ENCODE data around the gene AFG1L.

The AFG1L gene

DNA sequence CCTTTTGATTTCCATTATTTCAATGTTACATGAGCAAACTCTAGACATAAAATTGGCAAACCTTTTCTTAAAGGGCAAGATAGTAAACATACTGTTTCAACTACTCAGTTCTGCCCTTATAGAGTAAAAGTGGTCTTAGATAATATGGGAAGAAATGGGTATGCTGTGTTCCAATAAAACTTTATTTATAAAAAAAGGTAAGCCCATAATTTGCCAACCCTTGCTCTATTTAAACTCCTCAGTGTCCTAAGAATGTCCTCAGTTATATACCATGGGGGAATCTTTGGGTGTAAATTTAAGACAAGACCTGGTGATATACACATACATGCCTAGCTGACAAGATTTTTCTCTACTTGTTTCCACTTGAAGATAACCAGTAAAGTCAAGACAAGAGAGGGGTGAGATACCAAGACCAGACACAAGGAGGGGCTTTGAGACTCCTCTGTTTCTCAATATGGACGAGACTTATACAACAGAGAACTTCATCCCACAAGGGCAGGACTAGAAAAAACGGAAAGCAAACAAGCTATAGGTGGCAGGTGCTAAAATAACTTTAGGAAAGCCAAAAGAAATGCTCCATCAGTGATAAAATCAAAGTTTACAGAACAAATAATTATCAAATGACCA, 44.5 kb upstream of the AFG1L start:
- no peak overlapping the region for H3K4me3 ChIP-seq (ENCODE audit: low read depth in 1 of 2, low read length in 2 of 2)
- peaks cover 39% of the 10 kb centered on the region; the same call in 1 of the 2 replicates for H4K20me1 ChIP-seq (ENCODE audit: insufficient read depth, low read length)
- H3K9ac ChIP-seq (ENCODE audit: low read depth, low read length): no peak overlapping the region
- no peak overlapping the region for H2AFZ ChIP-seq (ENCODE audit: low read depth, low read length)
- peaks cover 97% of the 10 kb centered on the region for H3K79me2 ChIP-seq (ENCODE audit: insufficient read depth, low read length)
- peaks cover 19% of the 10 kb centered on the region for H3K36me3 ChIP-seq (ENCODE audit: insufficient read depth, low read length)
- H3K27me3 ChIP-seq (ENCODE audit: insufficient read depth, low read length, poor library complexity): no peaks in the 10 kb centered on the region
- H3K9me3 ChIP-seq (ENCODE audit: insufficient read depth, low read length, severe bottlenecking): no peaks in the 10 kb centered on the region
- ATAC-seq (ENCODE audit: insufficient read depth, low read depth): no peak
- DNase-seq: no peak
- no peak overlapping the region for H3K27ac ChIP-seq (ENCODE audit: low read length)
- TF ChIP-seq CTCF (IDR thresholded peaks at IDR 0.05; ENCODE audit: borderline replicate concordance, extremely low read depth, low read length, poor library complexity, severe bottlenecking): peak; percentile 39
- no peak for TF ChIP-seq EZH2 (IDR thresholded peaks at IDR 0.05; ENCODE audit: borderline replicate concordance, low read depth, low read length, severe bottlenecking)
- peaks cover 21% of the 10 kb centered on the region for H3K4me1 ChIP-seq (ENCODE audit: insufficient read depth, low read length)
- no peak overlapping the region for H3K4me2 ChIP-seq (ENCODE audit: insufficient read depth, low read length)

DNA sequence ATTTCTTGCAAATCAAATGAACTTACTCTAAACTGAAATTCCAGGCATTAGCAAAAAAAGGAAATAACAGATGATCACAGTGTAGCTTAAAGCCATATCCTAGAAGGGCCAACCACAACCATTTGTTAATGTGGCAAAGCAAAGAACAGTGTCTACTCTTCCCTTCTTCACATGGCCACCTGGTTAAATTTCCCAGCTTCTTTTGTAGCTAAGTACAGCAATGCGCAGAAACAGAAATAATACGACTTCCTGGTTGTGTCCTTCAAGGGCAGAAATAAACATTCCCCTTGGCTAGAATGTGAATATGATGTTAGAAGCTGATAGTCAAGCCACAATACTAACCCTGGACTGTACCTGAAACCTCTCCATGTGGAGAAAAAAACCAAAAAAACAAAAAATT, 43.6 kb upstream of the AFG1L start:
- peak; percentile 86 for ATAC-seq (ENCODE audit: insufficient read depth, low read depth)
- Histone ChIP-seq H4K20me1 (ENCODE audit: insufficient read depth, low read length) (peaks cover 42% of the 10 kb centered on the region), H3K9me3 (ENCODE audit: insufficient read depth, low read length, severe bottlenecking) (no peaks in the 10 kb centered on the region), H3K36me3 (ENCODE audit: insufficient read depth, low read length) (peaks cover 26% of the 10 kb centered on the region), H2AFZ (ENCODE audit: low read depth, low read length) (no peak overlapping the region), H3K4me1 (ENCODE audit: insufficient read depth, low read length) (peaks cover 21% of the 10 kb centered on the region), H3K9ac (ENCODE audit: low read depth, low read length) (no peak overlapping the region), H3K27ac (ENCODE audit: low read length) (0 out of 2 replicates have a peak overlapping the region, but pooled peaks have one; percentile 7), H3K4me2 (ENCODE audit: insufficient read depth, low read length) (no peak overlapping the region), H3K79me2 (ENCODE audit: insufficient read depth, low read length) (peaks cover 99% of the 10 kb centered on the region), H3K27me3 (ENCODE audit: insufficient read depth, low read length, poor library complexity) (no peaks in the 10 kb centered on the region), H3K4me3 (ENCODE audit: low read depth in 1 of 2, low read length in 2 of 2) (no peak overlapping the region)
- DNase-seq: no peak
- no peak for TF ChIP-seq EZH2 (IDR thresholded peaks at IDR 0.05; ENCODE audit: borderline replicate concordance, low read depth, low read length, severe bottlenecking)
- TF ChIP-seq CTCF (IDR thresholded peaks at IDR 0.05; ENCODE audit: borderline replicate concordance, extremely low read depth, low read length, poor library complexity, severe bottlenecking): no peak

DNA sequence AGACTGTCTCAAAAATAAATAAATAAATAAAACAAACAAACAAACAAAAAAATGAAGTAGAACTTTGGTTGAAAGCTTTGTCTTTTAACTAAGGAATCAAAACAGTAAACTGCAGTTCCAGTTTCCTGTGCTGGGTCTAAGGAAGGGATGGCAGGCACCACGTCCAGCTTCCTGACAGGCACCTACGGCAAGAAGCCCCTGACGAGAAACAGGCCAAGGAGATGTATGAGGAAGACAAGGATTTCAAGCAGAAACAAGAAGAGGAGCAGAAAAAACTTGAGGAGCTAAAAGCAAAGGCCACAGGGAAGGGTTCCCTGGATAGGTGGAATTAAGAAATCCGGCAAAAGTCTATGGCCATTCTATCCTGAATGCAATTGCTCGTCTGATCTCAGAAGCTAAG, 42.8 kb upstream of the AFG1L start:
- DNase-seq: no peak
- Histone ChIP-seq H3K27ac (ENCODE audit: low read length) (no peak overlapping the region), H4K20me1 (ENCODE audit: insufficient read depth, low read length) (peaks cover 36% of the 10 kb centered on the region), H3K4me3 (ENCODE audit: low read depth in 1 of 2, low read length in 2 of 2) (no peak overlapping the region), H3K27me3 (ENCODE audit: insufficient read depth, low read length, poor library complexity) (no peaks in the 10 kb centered on the region), H3K4me2 (ENCODE audit: insufficient read depth, low read length) (no peak overlapping the region), H3K36me3 (ENCODE audit: insufficient read depth, low read length) (peaks cover 21% of the 10 kb centered on the region; the same call in 1 of the 2 replicates), H3K79me2 (ENCODE audit: insufficient read depth, low read length) (peaks cover 99% of the 10 kb centered on the region), H2AFZ (ENCODE audit: low read depth, low read length) (no peak overlapping the region), H3K9me3 (ENCODE audit: insufficient read depth, low read length, severe bottlenecking) (no peaks in the 10 kb centered on the region), H3K4me1 (ENCODE audit: insufficient read depth, low read length) (peaks cover 22% of the 10 kb centered on the region), H3K9ac (ENCODE audit: low read depth, low read length) (no peak overlapping the region)
- no peak for ATAC-seq (ENCODE audit: insufficient read depth, low read depth)
- TF ChIP-seq EZH2 (IDR thresholded peaks at IDR 0.05; ENCODE audit: borderline replicate concordance, low read depth, low read length, severe bottlenecking) (no peak), CTCF (IDR thresholded peaks at IDR 0.05; ENCODE audit: borderline replicate concordance, extremely low read depth, low read length, poor library complexity, severe bottlenecking) (no peak)
